ENCODE data around the gene SLITRK3. TPM values are rescaled to one million over a fixed set of nuclear protein-coding genes. Genes with fewer than 3 reads are reported as not detected.

Gene SLITRK3
- total RNA-seq, 2 experiments from 2014 or later, result not detected

GRCh38 chr3:165192610-165193192 is 3.5 kb downstream of the SLITRK3 start:
- Histone ChIP-seq H2AFZ (ENCODE audit: low read length) (no peak overlapping the region), H3K9me3 (ENCODE audit: low read length) (no peaks in the 10 kb centered on the region), H3K79me2 (ENCODE audit: insufficient read depth, low read depth, low read length) (no peaks in the 10 kb centered on the region), H3K4me1 (ENCODE audit: insufficient read depth, low read length, poor library complexity, severe bottlenecking) (no peaks in the 10 kb centered on the region), H3K9me2 (ENCODE audit: insufficient read depth, low read length) (no peaks in the 10 kb centered on the region), H3K27ac (ENCODE audit: low read depth, low read length, poor library complexity, severe bottlenecking) (no peak overlapping the region), H4K20me1 (ENCODE audit: insufficient read depth, low read length) (no peaks in the 10 kb centered on the region), H3K4me3 (ENCODE audit: low read depth, low read length, poor library complexity, severe bottlenecking) (no peak overlapping the region), H3K36me3 (ENCODE audit: insufficient read depth, low read length) (no peaks in the 10 kb centered on the region), H3K4me2 (ENCODE audit: low read length) (no peak overlapping the region)
- ChIA-PET CTCF (ENCODE audit: unreplicated experiment) (no interaction called here), POLR2A (no interaction called here)
- no peak for TF ChIP-seq EZH2phosphoT487 (IDR thresholded peaks at IDR 0.05; ENCODE audit: borderline replicate concordance, low read depth, low read length)
- TF ChIP-seq, protein P1, sequence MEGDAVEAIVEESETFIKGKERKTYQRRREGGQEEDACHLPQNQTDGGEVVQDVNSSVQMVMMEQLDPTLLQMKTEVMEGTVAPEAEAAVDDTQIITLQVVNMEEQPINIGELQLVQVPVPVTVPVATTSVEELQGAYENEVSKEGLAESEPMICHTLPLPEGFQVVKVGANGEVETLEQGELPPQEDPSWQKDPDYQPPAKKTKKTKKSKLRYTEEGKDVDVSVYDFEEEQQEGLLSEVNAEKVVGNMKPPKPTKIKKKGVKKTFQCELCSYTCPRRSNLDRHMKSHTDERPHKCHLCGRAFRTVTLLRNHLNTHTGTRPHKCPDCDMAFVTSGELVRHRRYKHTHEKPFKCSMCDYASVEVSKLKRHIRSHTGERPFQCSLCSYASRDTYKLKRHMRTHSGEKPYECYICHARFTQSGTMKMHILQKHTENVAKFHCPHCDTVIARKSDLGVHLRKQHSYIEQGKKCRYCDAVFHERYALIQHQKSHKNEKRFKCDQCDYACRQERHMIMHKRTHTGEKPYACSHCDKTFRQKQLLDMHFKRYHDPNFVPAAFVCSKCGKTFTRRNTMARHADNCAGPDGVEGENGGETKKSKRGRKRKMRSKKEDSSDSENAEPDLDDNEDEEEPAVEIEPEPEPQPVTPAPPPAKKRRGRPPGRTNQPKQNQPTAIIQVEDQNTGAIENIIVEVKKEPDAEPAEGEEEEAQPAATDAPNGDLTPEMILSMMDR (conservative IDR thresholded peaks at IDR 0.05; ENCODE audit: low read length), result no peak
- BruUV-seq (replicated peaks), result no TSS peak
- no peak for DNase-seq (ENCODE audit: low spot score)
- intact Hi-C loops (cut with micrococcal nuclease; ENCODE audit: unreplicated experiment), result no loop called here

- Histone ChIP-seq H3K4me3 (ENCODE audit: low read depth, low read length, poor library complexity, severe bottlenecking) (no peak overlapping the region), H3K36me3 (ENCODE audit: insufficient read depth, low read length) (no peaks in the 10 kb centered on the region), H3K4me1 (ENCODE audit: insufficient read depth, low read length, poor library complexity, severe bottlenecking) (no peaks in the 10 kb centered on the region), H3K27ac (ENCODE audit: low read depth, low read length, poor library complexity, severe bottlenecking) (no peak overlapping the region), H4K20me1 (ENCODE audit: insufficient read depth, low read length) (no peaks in the 10 kb centered on the region), H2AFZ (ENCODE audit: low read length) (no peak overlapping the region), H3K79me2 (ENCODE audit: insufficient read depth, low read depth, low read length) (no peaks in the 10 kb centered on the region), H3K4me2 (ENCODE audit: low read length) (no peak overlapping the region), H3K9me2 (ENCODE audit: insufficient read depth, low read length) (no peaks in the 10 kb centered on the region), H3K9me3 (ENCODE audit: low read length) (no peaks in the 10 kb centered on the region)
- DNase-seq (ENCODE audit: low spot score), result no peak
- intact Hi-C loops (cut with micrococcal nuclease; ENCODE audit: unreplicated experiment), result no loop called here
- ChIA-PET POLR2A (interaction anchor here (0.6 kb wide), 1 partner anchor 9 kb away, joined by 3 read pairs; no protein-coding TSS in a partner anchor), CTCF (ENCODE audit: unreplicated experiment) (no interaction called here)
- TF ChIP-seq, protein P1 (conservative IDR thresholded peaks at IDR 0.05; ENCODE audit: low read length), result no peak
- TF ChIP-seq EZH2phosphoT487 (IDR thresholded peaks at IDR 0.05; ENCODE audit: borderline replicate concordance, low read depth, low read length), result no peak
- no TSS peak for BruUV-seq (replicated peaks)
Measured at GRCh38 chr3:165191491-165191890, 4.7 kb downstream of the SLITRK3 start.

DNA sequence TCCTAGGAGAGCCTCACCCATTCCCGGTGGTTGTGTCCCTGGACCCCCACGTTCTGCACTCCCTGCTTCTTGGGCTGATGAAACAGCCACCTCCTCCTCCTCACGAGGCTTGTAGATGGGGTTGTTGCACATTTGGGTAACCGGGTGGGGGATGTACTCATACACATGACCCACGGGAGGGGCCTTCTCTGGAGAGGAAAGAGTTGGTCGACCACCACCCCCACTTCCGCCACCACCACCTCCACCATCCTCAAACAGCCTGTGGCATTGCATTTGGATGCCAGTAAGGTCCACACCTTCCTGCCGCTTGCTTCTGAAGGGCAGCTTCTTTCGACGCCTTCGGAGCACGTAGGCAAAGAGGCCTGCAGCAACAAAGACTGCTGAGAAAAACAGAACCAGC is 7.7 kb downstream of the SLITRK3 start:
- intact Hi-C loops (cut with micrococcal nuclease; ENCODE audit: unreplicated experiment), result loop anchor here (10.0 kb wide), 1 partner anchor 1274 kb away; no protein-coding TSS in a partner anchor
- H3K4me2 ChIP-seq (ENCODE audit: low read length), result no peak overlapping the region
- no peak overlapping the region for H2AFZ ChIP-seq (ENCODE audit: low read length)
- POLR2A ChIA-PET, result interaction anchor here (0.6 to 1.3 kb wide), 2 partner anchors 11 to 355 kb away, joined by 3 read pairs; no protein-coding TSS in a partner anchor
- no peaks in the 10 kb centered on the region for H3K9me3 ChIP-seq (ENCODE audit: low read length)
- no peak for DNase-seq (ENCODE audit: low spot score)
- CTCF ChIA-PET (ENCODE audit: unreplicated experiment), result no interaction called here
- H3K27ac ChIP-seq (ENCODE audit: low read depth, low read length, poor library complexity, severe bottlenecking), result no peak overlapping the region
- H3K36me3 ChIP-seq (ENCODE audit: insufficient read depth, low read length), result no peaks in the 10 kb centered on the region
- no peaks in the 10 kb centered on the region for H3K79me2 ChIP-seq (ENCODE audit: insufficient read depth, low read depth, low read length)
- no peaks in the 10 kb centered on the region for H4K20me1 ChIP-seq (ENCODE audit: insufficient read depth, low read length)
- BruUV-seq (replicated peaks), result no TSS peak
- no peaks in the 10 kb centered on the region for H3K4me1 ChIP-seq (ENCODE audit: insufficient read depth, low read length, poor library complexity, severe bottlenecking)
- TF ChIP-seq, protein P1 (conservative IDR thresholded peaks at IDR 0.05; ENCODE audit: low read length), result no peak
- no peak for TF ChIP-seq EZH2phosphoT487 (IDR thresholded peaks at IDR 0.05; ENCODE audit: borderline replicate concordance, low read depth, low read length)
- H3K9me2 ChIP-seq (ENCODE audit: insufficient read depth, low read length), result no peaks in the 10 kb centered on the region
- H3K4me3 ChIP-seq (ENCODE audit: low read depth, low read length, poor library complexity, severe bottlenecking), result no peak overlapping the region
